K562 (cell line): ENCODE results near the gene KMT2D. TPM values are rescaled to one million over a fixed set of nuclear protein-coding genes. Genes with fewer than 3 reads are reported as not detected.

Experiments used
- ATAC-seq: fragments of 200-7000 bp; cut with Tn5 transposase; 3 replicates; pipeline ENCODE4 v1.9.1; 2020; ENCODE audit warnings: moderate library complexity
- BruUV-seq: library from RNA; stranded (reverse); fragments of 400-500 nt; replicated peaks from 2 replicates; lab custom pipeline; 2021; lab: Mats Ljungman, UMichigan
- CTCF ChIA-PET: fragments of 300-600 bp; formaldehyde crosslinking; extraction: SDS; loops from one replicate; lab custom pipeline; 2021; ENCODE audit warnings: low intra/inter-chr PET ratio; lab: Yijun Ruan, JAX
- POLR2A ChIA-PET: fragments of 300-600, 350-650 bp; sonication (Branson Sonifier 250); formaldehyde crosslinking; extraction: SDS; loops from one replicate; lab custom pipeline; 2021; ENCODE audit warnings: antibody characterized with exemption, inconsistent platforms; lab: Yijun Ruan, JAX
- DNase-seq, 4 experiments: peaks; one replicate each; pipeline versions ENCODE4 v3.0.0 to v3.0.0-alpha.2; 2011 to 2018; ENCODE audit warnings: low spot score in 3 of 4, mixed read lengths in 3 of 4; ENCODE audit errors: extremely low read depth in 1 of 4
- FAIRE-seq: peaks from 2 replicates; lab custom pipeline; 2011; peaks lifted over from hg19 to GRCh38; lab: Jason Lieb, UNC
- H2AFZ ChIP-seq: 2 replicates; pipeline ENCODE4 v1.6.0; 2011; ENCODE audit warnings: low read depth, low read length, control low read depth, inconsistent platforms
- H3K27ac ChIP-seq: fragments of 200-600 bp; 3 replicates; pipeline ENCODE4 v1.8.0; 2011; ENCODE audit warnings: low read depth, mild to moderate bottlenecking, control low read depth, inconsistent platforms, low read length, moderate library complexity, mixed read lengths; ENCODE audit errors: extremely low read depth
- H3K27me3 ChIP-seq, 2 experiments: fragments of 300-600 bp in 1 of 2; 2 replicates in 1 of 2; 3 replicates in 1 of 2; pipeline versions ENCODE4 v1.6.0 to v1.8.0; 2011; ENCODE audit warnings: inconsistent platforms in 2 of 2, low read length in 2 of 2, mild to moderate bottlenecking in 1 of 2, mixed read lengths in 1 of 2, moderate library complexity in 1 of 2; ENCODE audit not compliant: control insufficient read depth in 2 of 2, insufficient read depth in 2 of 2
- H3K36me3 ChIP-seq: fragments of 300-600 bp; 3 replicates; pipeline ENCODE4 v1.8.0; 2011; ENCODE audit warnings: mild to moderate bottlenecking, low read length, inconsistent platforms; ENCODE audit not compliant: control insufficient read depth, insufficient read depth
- H3K4me1 ChIP-seq, 2 experiments: fragments of 200-600 bp in 1 of 2; replicated peaks in 1 of 2; 2 replicates in 1 of 2; 3 replicates in 1 of 2; pipeline versions ENCODE4 v1.5.1 to v1.8.0; 2011; ENCODE audit warnings: inconsistent platforms in 2 of 2, low read length in 2 of 2, mild to moderate bottlenecking in 1 of 2, mixed read lengths in 1 of 2, moderate library complexity in 1 of 2; ENCODE audit not compliant: control insufficient read depth in 2 of 2, insufficient read depth in 2 of 2
- H3K4me2 ChIP-seq: 2 replicates; pipeline ENCODE4 v1.6.1; 2011; ENCODE audit warnings: low read length, control low read depth, inconsistent platforms, mixed read lengths; ENCODE audit not compliant: insufficient read depth
- H3K4me3 ChIP-seq: fragments of 200-600 bp; sonication (generic), shearing (Covaris generic); 2 replicates; pipeline ENCODE4 v1.5.1; 2016; ENCODE audit warnings: control low read depth, inconsistent platforms
- H3K79me2 ChIP-seq: fragments of 200-600 bp; 3 replicates; pipeline ENCODE4 v1.8.0; 2011; ENCODE audit warnings: low read length, inconsistent platforms; ENCODE audit not compliant: control insufficient read depth, insufficient read depth
- H3K9ac ChIP-seq, 2 experiments: 2 replicates each; pipeline versions ENCODE4 v1.6.0 to v1.6.1; 2011; ENCODE audit warnings: low read depth in 2 of 2, low read length in 2 of 2, control low read depth in 1 of 2, inconsistent platforms in 1 of 2, mild to moderate bottlenecking in 1 of 2, mixed read lengths in 1 of 2; ENCODE audit not compliant: insufficient read depth in 1 of 2
- H3K9me1 ChIP-seq: one replicate; pipeline ENCODE4 v1.6.0; 2011; ENCODE audit warnings: inconsistent platforms, mild to moderate bottlenecking, low read length, moderate library complexity; ENCODE audit not compliant: control insufficient read depth, insufficient read depth
- H3K9me3 ChIP-seq: replicated peaks from 2 replicates; pipeline ENCODE4 v1.5.1; 2011; ENCODE audit warnings: low read depth, low read length, inconsistent platforms; ENCODE audit not compliant: control insufficient read depth, insufficient read depth
- H4K20me1 ChIP-seq: replicated peaks from 2 replicates; pipeline ENCODE4 v1.6.1; 2011; ENCODE audit warnings: low read length, inconsistent platforms, mixed read lengths; ENCODE audit not compliant: control insufficient read depth, insufficient read depth
- FOSL1 ChIP-seq: fragments of 200-800 bp; sonication (Bioruptor generic); conservative IDR thresholded peaks from 2 replicates; pipeline ENCODE4 v1.6.1; 2016; ENCODE audit warnings: missing genetic modification characterization, missing compliant biosample characterization
- MYNN ChIP-seq, 2 experiments: sonication (generic); formaldehyde crosslinking in 1 of 2; IDR thresholded peaks; 2 replicates each; pipeline versions ENCODE4 v1.5.0 to v1.6.1; 2016 to 2020; ENCODE audit warnings: antibody characterized with exemption in 1 of 2, missing genetic modification reagents in 1 of 2
- POLR2H ChIP-seq: IDR thresholded peaks from 2 replicates; pipeline ENCODE4 v1.6.1; 2016; ENCODE audit warnings: missing genetic modification characterization, low read depth, mild to moderate bottlenecking, control low read depth, missing compliant biosample characterization, moderate library complexity
- SAFB2 ChIP-seq: fragments of 200-400 bp; formaldehyde crosslinking; IDR thresholded peaks from 2 replicates; pipeline ENCODE4 v1.6.1; 2018; ENCODE audit warnings: borderline replicate concordance, low read length, low read depth, moderate library complexity; ENCODE audit not compliant: severe bottlenecking
- ZFP30 ChIP-seq: fragments of 250-450 bp; sonication (Bioruptor Pico); IDR thresholded peaks from 2 replicates; pipeline ENCODE4 v1.8.0; 2022; ENCODE audit warnings: moderate library complexity, mild to moderate bottlenecking, inconsistent platforms, borderline replicate concordance
- WGBS: fragments of 100-300 bp; shearing (Covaris generic); methylation state at CpG from one replicate; pipeline ENCODE4 v1.1.6; 2016; ENCODE audit warnings: low coverage, mixed read lengths; ENCODE audit not compliant: insufficient coverage; ENCODE audit errors: missing lambda C conversion rate; 5-methylcytosine and 5-hydroxymethylcytosine counted together
- in situ Hi-C: fragments of 300-500 bp; cut with MboI; formaldehyde crosslinking; loops from 4 replicates; pipeline ENCODE4 v1.15.0; 2018; ENCODE audit warnings: inconsistent platforms, mixed read lengths
- intact Hi-C: fragments of 100-400 bp; cut with micrococcal nuclease; formaldehyde crosslinking; loops from 2 replicates; pipeline ENCODE4 v1.14.2; 2022
- polyA plus RNA-seq, 8 experiments: library from polyadenylated mRNA; depleted of rRNA in 4 of 8; stranded (reverse) in 5 of 8; unstranded in 3 of 8; fragments of >200 nt; fragmentation: Nextera tagmentation in 2 of 8; fragmentation: Illumina TruSeq in 1 of 8; extraction: Ambion mirVana in 2 of 8; extraction: Trizol in 1 of 8; gene quantifications; 2 replicates each; pipeline versions ENCODE4 v1.2.1 to v1.2.3, GENCODE V29; 2011 to 2014; ENCODE audit warnings: inconsistent platforms in 1 of 8, missing spikeins in 1 of 8
- total RNA-seq, 7 experiments: library from RNA; depleted of rRNA in 6 of 7; stranded (reverse); fragments of >200 nt in 6 of 7; fragmentation: Illumina TruSeq in 2 of 7; extraction: Trizol in 2 of 7; gene quantifications; 2 replicates each; pipeline versions ENCODE4 v1.2.1 to v1.2.3, GENCODE V29; 2011 to 2021; ENCODE audit warnings: low replicate concordance in 1 of 7

KMT2D gene
- total and polyA plus RNA-seq, 9 of the 15 experiments (the other 6 are each of a cell fraction or from before 2014, with no cell fraction given), result 0.22 to 93.7 (median 13.7) TPM

DNA sequence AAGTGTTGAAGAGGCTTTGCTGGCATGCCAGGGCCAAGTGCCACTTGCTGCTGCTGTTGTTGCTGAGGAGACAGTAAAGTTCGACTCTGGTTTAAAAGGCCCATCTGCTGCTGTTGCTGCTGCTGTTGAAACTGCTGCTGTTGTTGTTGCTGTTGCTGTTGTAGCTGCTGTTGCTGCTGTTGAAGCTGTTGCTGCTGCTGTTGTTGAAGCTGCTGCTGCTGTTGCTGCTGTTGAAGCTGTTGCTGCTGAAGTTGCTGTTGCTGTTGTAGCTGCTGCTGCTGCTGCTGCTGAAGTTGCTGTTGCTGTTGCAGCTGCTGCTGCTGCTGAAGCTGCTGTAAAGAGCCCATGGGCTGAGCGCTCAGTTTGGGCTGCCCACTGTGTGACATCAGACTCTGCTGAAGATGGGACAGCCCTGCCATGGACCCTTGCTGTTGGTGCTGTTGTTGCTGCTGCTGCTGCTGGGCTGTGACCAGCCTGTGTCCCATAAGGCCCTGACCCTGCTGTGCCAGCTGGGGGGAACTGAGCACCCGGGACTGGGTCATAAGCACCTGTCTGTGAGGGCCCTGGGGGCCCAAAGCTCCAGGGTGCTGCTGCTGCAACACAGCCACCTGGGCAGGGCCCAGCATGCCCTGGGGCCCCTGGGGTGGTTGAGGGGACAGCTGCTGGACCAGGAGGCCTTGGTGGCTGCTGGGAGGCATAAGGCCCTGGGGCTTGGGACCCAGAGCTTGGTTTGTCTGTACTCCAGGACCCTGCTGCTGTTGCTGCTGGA is 27.7 kb downstream of the KMT2D start:
- no peak for FAIRE-seq
- peaks cover 97% of the 10 kb centered on the region for H3K36me3 ChIP-seq
- H3K4me2 ChIP-seq, result no peak overlapping the region
- CTCF ChIA-PET, result no interaction called here
- H3K9me3 ChIP-seq, result no peaks in the 10 kb centered on the region
- no peaks in the 10 kb centered on the region for H3K27me3 ChIP-seq
- ATAC-seq, result no peak
- intact Hi-C loops, result no loop called here
- 97% methylated on average over 3 of the region's 3 CpGs for WGBS
- DNase-seq, result no peak
- TF ChIP-seq MYNN (IDR thresholded peaks at IDR 0.05) (0 out of 2 replicates have a peak, but pooled peaks have one; percentile 27), MYNN (CRISPR knock-in tag; IDR thresholded peaks at IDR 0.05) (no peak), FOSL1 (no peak), SAFB2 (no peak), ZFP30 (no peak), POLR2H (tag) (no peak)
- TF ChIP-seq, all 486 proteins: peak for 1
- H3K9ac ChIP-seq, result peak overlapping the region in 1 of 2 experiments; percentile 41; a peak in 1 of 4 replicates
- no peaks in the 10 kb centered on the region; the same call in 1 of the 2 replicates for H4K20me1 ChIP-seq
- no peak overlapping the region for H3K4me3 ChIP-seq
- no TSS peak for BruUV-seq
- H3K79me2 ChIP-seq, result no peaks in the 10 kb centered on the region
- in situ Hi-C loops, result no loop called here
- POLR2A ChIA-PET, result interaction anchor here (0.6 to 12.9 kb wide), 7 partner anchors 9 to 487 kb away, joined by 3 to 78 read pairs (median 6); partner anchors contain the start of gene PRKAG1
- no peaks in the 10 kb centered on the region for H3K9me1 ChIP-seq
- peaks cover 0 to 13% of the 10 kb centered on the region in 2 experiments; a peak in 1 of 5 replicates for H3K4me1 ChIP-seq
- H2AFZ ChIP-seq, result no peak overlapping the region
- H3K27ac ChIP-seq, result no peak overlapping the region
